Measurements from ENCODE around the gene CCDC116.
A peak's percentile ranks its signal among the peaks of the same experiment; 100 is the strongest.
"Not testable (repeated sequence)": the region's sequence is repeated elsewhere in the genome, so short reads cannot be mapped to it uniquely, and the experiment has no call there.

Gene CCDC116

GRCh38 chr22:21631025-21631424 lies 1.5 kb upstream of the CCDC116 start:
- DNase-seq (ENCODE audit: low spot score) = no peak

- no peak for DNase-seq (ENCODE audit: low spot score)
These were observed 371 bp downstream of the CCDC116 start for GRCh38 chr22:21632931-21633330.

GRCh38 chr22:21633481-21633880 lies 921 bp downstream of the CCDC116 start:
- DNase-seq (ENCODE audit: low spot score) = no peak

- DNase-seq (ENCODE audit: low spot score) = no peak
These were observed 1.5 kb downstream of the CCDC116 start for GRCh38 chr22:21634081-21634480.

GRCh38 chr22:21634844-21635243 lies 2.3 kb downstream of the CCDC116 start:
- DNase-seq (ENCODE audit: low spot score) = no peak

GRCh38 chr22:21635771-21636510 lies 3.4 kb downstream of the CCDC116 start:
- no peak for DNase-seq (ENCODE audit: low spot score)

GRCh38 chr22:21636629-21637218 lies 4.2 kb downstream of the CCDC116 start:
- DNase-seq (ENCODE audit: low spot score) = no peak

GRCh38 chr22:21637450-21637849 lies 4.9 kb downstream of the CCDC116 start:
- not testable (repeated sequence) for DNase-seq (ENCODE audit: low spot score)

GRCh38 chr22:21639359-21639758 lies 6.8 kb downstream of the CCDC116 start:
- no peak for DNase-seq (ENCODE audit: low spot score)

GRCh38 chr22:21640810-21641209 lies 8.2 kb downstream of the CCDC116 start:
- no peak for DNase-seq (ENCODE audit: low spot score)

GRCh38 chr22:21641417-21641788 lies 8.8 kb downstream of the CCDC116 start:
- peak; percentile 70 for DNase-seq (ENCODE audit: low spot score)

- DNase-seq (ENCODE audit: low spot score) = peak; percentile 99
These were observed 9.4 kb downstream of the CCDC116 start, which contains the start of gene SDF2L1 for GRCh38 chr22:21641789-21642583. SDF2L1 (plus strand) TSS chr22:21642302; CDS start chr22:21642337, 35 bp downstream.

GRCh38 chr22:21642584-21643448 lies 10.3 kb downstream of the CCDC116 start:
- peak; percentile 57 for DNase-seq (ENCODE audit: low spot score)

GRCh38 chr22:21643533-21644357 lies 11.2 kb downstream of the CCDC116 start:
- no peak for DNase-seq (ENCODE audit: low spot score)

- DNase-seq (ENCODE audit: low spot score) = not testable (repeated sequence)
These were observed 13.0 kb downstream of the CCDC116 start for GRCh38 chr22:21645513-21645912.

- DNase-seq (ENCODE audit: low spot score) = peak; percentile 87
These were observed 14.3 kb downstream of the CCDC116 start for GRCh38 chr22:21646608-21647590.

- no peak for DNase-seq (ENCODE audit: low spot score)
These were observed 17.7 kb downstream of the CCDC116 start for GRCh38 chr22:21650280-21650679.

GRCh38 chr22:21650823-21651520 lies 18.4 kb downstream of the CCDC116 start:
- no peak for DNase-seq (ENCODE audit: low spot score)

GRCh38 chr22:21651521-21652009 lies 19.0 kb downstream of the CCDC116 start:
- no peak for DNase-seq (ENCODE audit: low spot score)
